Tibial artery (tissue), 4 donors: Measurements from ENCODE around the gene PDZD11.
A peak's percentile ranks its signal among the peaks of the same experiment; 100 is the strongest.

Source experiments
- DNase-seq, 2 donors: peaks; one replicate each; pipeline ENCODE4 v3.0.0-alpha.2; 2019
- H3K27ac ChIP-seq, 2 donors: fragments of 200-600 bp; sonication (generic) in 1 of 2; 1 replicate in 1 of 2; 2 replicates in 1 of 2; pipeline ENCODE4 v1.5.1; 2018 to 2019; ENCODE audit warnings: mild to moderate bottlenecking in 1 of 2
- H3K27me3 ChIP-seq, 2 donors: fragments of 200-600 bp; sonication (generic) in 1 of 2; one replicate each; pipeline versions ENCODE4 v1.5.1 to v1.6.0; 2016 to 2019
- H3K36me3 ChIP-seq, 3 donors: fragments of 200-600 bp; sonication (generic) in 2 of 3; one replicate each; pipeline ENCODE4 v1.5.1; 2016 to 2019; ENCODE audit warnings: mild to moderate bottlenecking in 2 of 3
- H3K4me1 ChIP-seq, 4 donors: fragments of 200-600 bp; sonication (generic) in 2 of 4; 1 replicate in 3 of 4; 2 replicates in 1 of 4; pipeline ENCODE4 v1.5.1; 2016 to 2019
- H3K4me3 ChIP-seq, 2 donors: fragments of 200-600 bp; sonication (generic) in 1 of 2; 1 replicate in 1 of 2; 2 replicates in 1 of 2; pipeline ENCODE4 v1.5.1; 2018 to 2019; ENCODE audit warnings: mild to moderate bottlenecking in 2 of 2
- H3K9me3 ChIP-seq, 3 donors: fragments of 200-600 bp; sonication (generic) in 1 of 3; one replicate each; pipeline ENCODE4 v1.5.1; 2016 to 2019
- CTCF ChIP-seq, 2 experiments: fragments of 200-600 bp in 1 of 2; fragments of 450-650 bp in 1 of 2; IDR thresholded peaks; one replicate each; pipeline ENCODE4 v1.5.1; 2017 to 2019; ENCODE audit warnings: antibody characterized with exemption in 2 of 2, mild to moderate bottlenecking in 1 of 2, moderate library complexity in 1 of 2
- intact Hi-C: fragments of 100-400 bp; cut with DNase I; formaldehyde crosslinking; loops from one replicate; pipeline ENCODE4 v1.15.0; 2023; ENCODE audit warnings: low total_unique reads

The PDZD11 gene

GRCh38 chrX:70289793-70290770, at the start of gene PDZD11, which contains the start of gene KIF4A:
TSS of gene PDZD11 (minus strand) at chrX:70289927. CDS start at chrX:70289341, 586 bp downstream.
TSS of gene KIF4A (plus strand) at chrX:70290104. CDS start at chrX:70290459, 355 bp downstream.
- no peak for TF ChIP-seq CTCF (IDR thresholded peaks at IDR 0.05)
- Histone ChIP-seq H3K4me1 (peaks cover 0 to 8% (median 6%) of the 10 kb centered on the region in 4 donors), H3K27ac (peak within 1 kb of the TSS; percentile 71 to 77), H3K4me3 (peak within 1 kb of the TSS; percentile 53 to 56), H3K27me3 (no peaks in the 10 kb centered on the region), H3K9me3 (no peaks in the 10 kb centered on the region), H3K36me3 (peaks cover 0 to 20% (median 0%) of the 10 kb centered on the region in 3 donors)
- DNase-seq: peak; percentile 62 to 85
- intact Hi-C loops: no loop called here

GRCh38 chrX:70338290-70338689, 48.6 kb upstream of the PDZD11 start:
- Histone ChIP-seq H3K36me3 (no peaks in the 10 kb centered on the region), H3K27ac (no peak overlapping the region), H3K4me3 (no peak overlapping the region), H3K27me3 (no peaks in the 10 kb centered on the region), H3K9me3 (no peaks in the 10 kb centered on the region), H3K4me1 (no peaks in the 10 kb centered on the region)
- TF ChIP-seq CTCF (IDR thresholded peaks at IDR 0.05): no peak
- intact Hi-C loops: no loop called here
- DNase-seq: no peak

GRCh38 chrX:70336767-70337166, 47.0 kb upstream of the PDZD11 start:
- no peak overlapping the region for H3K27ac ChIP-seq
- no peaks in the 10 kb centered on the region for H3K9me3 ChIP-seq
- intact Hi-C loops: no loop called here
- no peaks in the 10 kb centered on the region for H3K36me3 ChIP-seq
- no peaks in the 10 kb centered on the region for H3K27me3 ChIP-seq
- H3K4me3 ChIP-seq: no peak overlapping the region
- no peak for TF ChIP-seq CTCF (IDR thresholded peaks at IDR 0.05)
- no peaks in the 10 kb centered on the region for H3K4me1 ChIP-seq
- no peak for DNase-seq

- H3K27me3 ChIP-seq: no peaks in the 10 kb centered on the region
- intact Hi-C loops: no loop called here
- no peaks in the 10 kb centered on the region for H3K9me3 ChIP-seq
- H3K36me3 ChIP-seq: no peaks in the 10 kb centered on the region
- H3K4me3 ChIP-seq: no peak overlapping the region
- no peak overlapping the region for H3K27ac ChIP-seq
- no peak for TF ChIP-seq CTCF (IDR thresholded peaks at IDR 0.05)
- DNase-seq: no peak
- H3K4me1 ChIP-seq: no peaks in the 10 kb centered on the region
Observed at GRCh38 chrX:70332600-70332999, 42.9 kb upstream of the PDZD11 start.

- no peaks in the 10 kb centered on the region for H3K27me3 ChIP-seq
- no peak overlapping the region for H3K4me3 ChIP-seq
- no peak for TF ChIP-seq CTCF (IDR thresholded peaks at IDR 0.05)
Observed at GRCh38 chrX:70331161-70331560, 41.4 kb upstream of the PDZD11 start.

More at GRCh38 chrX:70331161-70331560, 41.4 kb upstream of the PDZD11 start:
- intact Hi-C loops: no loop called here
- H3K27ac ChIP-seq: no peak overlapping the region
- DNase-seq: no peak
- H3K4me1 ChIP-seq: no peaks in the 10 kb centered on the region
- H3K9me3 ChIP-seq: no peaks in the 10 kb centered on the region
- H3K36me3 ChIP-seq: no peaks in the 10 kb centered on the region
